Stimulated activated CD8-positive, alpha-beta memory T cell treated with anti-CD3 and anti-CD28 coated beads, Interleukin-4, amount 100 ng/mL, for 4 hours (primary cell): ENCODE data around the gene CNPY4.
"Not testable (repeated sequence)": the region's sequence is repeated elsewhere in the genome, so short reads cannot be mapped to it uniquely, and the experiment has no call there.

Experiments
- DNase-seq, 2 donors: peaks; one replicate each; pipeline ENCODE4 v3.0.0-alpha.2; 2020; ENCODE audit warnings: low read depth in 2 of 2, low spot score in 1 of 2

Gene CNPY4

GRCh38 chr7:100118388-100119071, 904 bp upstream of the CNPY4 start:
- DNase-seq = no peak

- no peak for DNase-seq
Measured at GRCh38 chr7:100119970-100120732, 717 bp downstream of the CNPY4 start.

DNA sequence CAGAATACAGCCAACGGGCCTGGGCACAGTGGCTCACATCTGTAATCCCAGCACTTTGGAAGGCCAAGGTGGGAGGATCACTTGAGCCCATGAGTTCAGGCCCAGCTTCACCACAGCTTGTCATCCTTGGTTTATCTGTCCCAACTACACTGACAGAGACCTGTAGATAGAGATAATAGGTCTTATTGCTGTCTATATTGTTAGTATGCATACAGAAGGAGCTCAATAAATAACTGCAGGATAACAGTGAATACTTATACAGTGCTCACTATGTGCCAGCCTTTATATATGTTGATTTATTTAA, 1.3 kb downstream of the CNPY4 start:
- no peak for DNase-seq

DNA sequence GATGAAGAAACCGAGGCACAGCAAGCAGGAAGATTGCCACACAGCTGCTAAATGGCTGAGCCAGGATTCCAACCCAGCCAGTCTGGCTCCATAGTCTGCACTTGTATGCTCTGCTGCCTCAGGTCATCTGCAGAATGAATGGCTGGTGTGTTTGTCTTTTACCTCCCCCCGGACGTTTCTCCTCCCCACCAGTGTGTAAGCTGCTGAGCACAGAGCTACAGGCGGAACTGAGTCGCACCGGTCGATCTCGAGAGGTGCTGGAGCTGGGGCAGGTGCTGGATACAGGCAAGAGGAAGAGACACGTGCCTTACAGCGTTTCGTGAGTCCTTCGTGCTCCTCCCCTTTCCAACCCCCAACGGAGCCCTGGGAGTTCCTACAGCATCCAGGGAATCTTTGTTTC, 2.6 kb downstream of the CNPY4 start:
- DNase-seq = no peak

GRCh38 chr7:100122568-100122967, 3.1 kb downstream of the CNPY4 start:
- DNase-seq = no peak

- no peak for DNase-seq
Measured at GRCh38 chr7:100124301-100125230, 5.1 kb downstream of the CNPY4 start.

- DNase-seq = no peak
Measured at GRCh38 chr7:100126239-100126930, 7.0 kb downstream of the CNPY4 start.

DNA sequence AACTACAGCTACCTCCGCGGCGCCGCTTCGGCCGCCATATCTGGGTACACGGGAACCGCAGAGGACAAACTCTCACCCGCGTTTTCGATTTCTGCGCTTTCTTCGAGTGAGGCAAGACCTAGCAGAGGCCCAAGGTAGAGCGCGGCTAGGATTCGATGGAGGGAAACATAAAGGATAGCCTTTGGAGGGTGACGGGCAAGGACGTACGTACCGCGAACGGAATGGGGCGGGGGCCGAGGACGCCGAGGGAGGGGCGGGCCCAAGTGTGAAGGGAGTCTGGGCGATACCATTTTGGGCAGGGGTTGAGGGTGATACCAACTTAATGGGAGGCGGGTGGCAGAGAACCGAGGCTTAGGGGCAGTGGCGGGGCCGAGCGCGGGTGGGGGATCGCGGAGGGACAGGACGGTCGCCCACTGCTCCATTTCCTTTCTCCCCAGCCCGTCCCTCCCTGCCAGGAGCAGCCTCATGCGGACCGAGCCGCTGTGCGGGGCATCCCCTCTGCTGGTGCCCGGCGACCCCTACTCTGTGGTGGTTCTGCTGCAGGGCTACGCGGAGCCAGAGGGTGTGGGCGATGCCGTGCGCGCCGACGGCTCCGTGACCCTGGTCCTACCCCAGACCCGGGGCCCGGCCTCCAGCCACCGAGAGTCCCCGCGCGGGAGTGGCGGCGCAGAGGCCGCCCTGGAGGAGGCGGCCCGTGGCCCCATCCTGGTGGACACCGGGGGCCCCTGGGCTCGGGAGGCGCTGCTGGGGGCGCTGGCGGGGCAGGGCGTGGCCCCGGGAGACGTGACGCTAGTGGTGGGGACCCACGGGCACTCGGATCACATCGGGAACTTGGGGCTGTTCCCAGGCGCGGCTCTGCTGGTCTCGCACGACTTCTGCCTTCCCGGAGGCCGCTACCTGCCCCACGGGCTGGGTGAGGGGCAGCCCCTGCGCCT, 7.8 kb downstream of the CNPY4 start, which contains the start of gene MBLAC1:
Gene MBLAC1 (plus strand): TSS at position 37 of the 935 bp plus-strand sequence. CDS start 429 bp downstream, at position 466.
- peak; percentile 81 to 87 for DNase-seq

DNA sequence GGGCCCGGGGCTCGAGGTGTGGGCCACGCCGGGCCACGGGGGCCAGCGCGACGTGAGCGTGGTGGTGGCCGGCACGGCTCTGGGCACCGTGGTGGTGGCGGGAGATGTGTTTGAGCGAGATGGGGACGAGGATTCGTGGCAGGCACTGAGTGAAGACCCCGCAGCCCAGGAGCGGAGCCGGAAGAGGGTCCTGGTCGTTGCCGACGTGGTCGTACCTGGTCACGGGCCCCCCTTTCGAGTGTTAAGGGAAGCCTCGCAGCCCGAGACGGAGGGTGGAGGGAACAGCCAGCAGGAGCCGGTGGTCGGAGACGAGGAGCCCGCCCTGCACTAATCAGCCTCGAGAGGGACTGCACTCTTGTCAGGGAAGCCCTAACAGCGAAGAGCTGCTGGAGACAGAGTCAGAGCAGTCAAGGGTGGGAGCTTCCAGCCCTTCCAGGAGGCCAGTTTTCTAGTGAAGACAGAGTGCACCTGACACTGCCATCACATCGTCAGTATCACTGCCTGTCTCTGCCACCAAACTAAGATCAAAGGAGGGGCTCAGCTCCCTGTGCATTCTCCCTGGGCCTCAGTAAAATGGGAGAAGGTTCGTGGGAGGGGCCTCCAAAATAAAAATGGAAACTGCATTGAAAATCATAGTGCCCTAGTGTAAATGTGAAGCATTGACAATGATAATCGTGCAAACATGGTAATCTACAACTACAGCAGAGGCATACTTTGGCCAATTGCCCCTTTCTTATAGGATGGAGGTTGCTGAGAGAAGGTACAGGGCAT, 8.6 kb downstream of the CNPY4 start:
- DNase-seq = no peak

GRCh38 chr7:100128637-100128963, 9.2 kb downstream of the CNPY4 start:
- no peak for DNase-seq

DNA sequence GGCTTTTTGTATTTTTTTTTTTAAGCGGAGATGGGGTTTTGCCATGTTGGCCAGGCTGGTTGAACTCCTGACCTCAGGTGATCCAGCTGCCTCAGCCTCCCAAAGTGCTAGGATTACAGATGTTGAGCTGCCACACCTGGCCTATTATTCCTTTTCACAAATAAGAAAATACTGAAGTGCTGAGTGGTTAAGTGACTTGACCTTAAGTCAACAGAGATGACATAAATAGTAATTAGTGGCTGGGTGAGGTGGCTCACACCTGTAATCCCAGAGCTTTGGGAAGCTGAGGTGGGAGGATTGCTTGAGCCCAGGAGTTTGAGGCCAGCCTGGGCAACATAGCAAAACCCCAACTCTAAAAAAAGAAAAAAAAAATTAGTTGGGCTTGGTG, 10.8 kb downstream of the CNPY4 start:
- not testable (repeated sequence) for DNase-seq

DNA sequence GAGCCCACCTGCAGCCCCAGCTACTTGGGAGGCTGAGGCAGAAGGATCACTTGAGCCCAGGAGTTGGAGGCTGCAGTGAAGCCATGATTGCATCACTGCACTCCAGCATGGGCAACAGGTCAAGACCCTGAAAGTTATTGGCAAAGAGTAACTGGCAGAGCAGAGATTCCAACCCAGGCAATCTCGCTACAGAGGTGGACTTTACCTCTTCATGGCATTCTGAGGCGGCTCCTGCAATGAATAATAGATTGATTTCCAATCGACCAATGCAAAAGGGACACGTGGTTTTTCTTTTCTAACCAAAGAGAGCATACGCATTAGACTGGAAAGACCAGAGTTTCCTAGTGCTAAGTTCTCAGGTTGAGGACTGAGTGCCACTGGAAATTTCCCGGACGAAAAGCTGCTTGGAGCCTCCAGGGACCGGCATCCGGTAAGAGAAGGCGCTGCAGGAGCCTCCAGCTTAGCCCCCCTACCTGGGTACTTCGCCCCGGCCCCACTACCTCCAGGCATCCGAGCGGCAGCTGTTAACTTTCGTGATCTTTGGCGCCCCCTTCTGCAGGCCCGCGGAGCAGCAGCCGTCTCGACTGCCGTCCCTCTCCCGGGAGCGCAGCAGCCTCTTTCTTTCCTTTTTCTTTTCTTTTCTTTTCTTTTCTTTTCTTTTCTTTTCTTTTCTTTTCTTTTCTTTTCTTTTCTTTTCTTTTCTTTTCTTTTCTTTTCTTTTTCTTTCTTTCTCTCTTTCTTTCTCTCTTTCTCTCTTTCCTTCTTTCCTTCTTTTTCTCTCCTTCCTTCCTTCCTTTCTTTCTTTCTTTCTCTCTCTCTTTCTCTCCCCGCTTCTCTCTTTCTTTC, 11.4 kb downstream of the CNPY4 start:
- DNase-seq = peak; percentile 59 to 69

DNA sequence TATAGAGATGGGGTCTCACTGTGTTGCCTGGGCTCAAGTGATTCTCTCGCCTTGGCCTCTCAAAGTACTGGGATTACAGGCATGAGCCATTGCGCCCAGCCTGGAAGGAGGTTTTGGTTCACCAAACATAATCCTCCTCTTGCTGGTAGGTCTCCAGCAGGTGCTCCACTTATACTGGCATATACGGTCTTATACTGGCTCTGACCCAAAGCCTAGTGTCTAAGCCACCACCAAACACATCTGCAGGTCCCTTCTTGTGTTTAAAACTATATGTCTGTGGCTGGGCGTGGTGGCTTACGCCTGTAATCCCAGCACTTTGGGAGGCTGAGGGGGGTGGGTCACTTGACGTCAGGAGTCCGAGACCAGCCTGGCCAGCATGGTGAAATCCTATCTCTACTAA, 12.7 kb downstream of the CNPY4 start:
- no peak for DNase-seq

DNA sequence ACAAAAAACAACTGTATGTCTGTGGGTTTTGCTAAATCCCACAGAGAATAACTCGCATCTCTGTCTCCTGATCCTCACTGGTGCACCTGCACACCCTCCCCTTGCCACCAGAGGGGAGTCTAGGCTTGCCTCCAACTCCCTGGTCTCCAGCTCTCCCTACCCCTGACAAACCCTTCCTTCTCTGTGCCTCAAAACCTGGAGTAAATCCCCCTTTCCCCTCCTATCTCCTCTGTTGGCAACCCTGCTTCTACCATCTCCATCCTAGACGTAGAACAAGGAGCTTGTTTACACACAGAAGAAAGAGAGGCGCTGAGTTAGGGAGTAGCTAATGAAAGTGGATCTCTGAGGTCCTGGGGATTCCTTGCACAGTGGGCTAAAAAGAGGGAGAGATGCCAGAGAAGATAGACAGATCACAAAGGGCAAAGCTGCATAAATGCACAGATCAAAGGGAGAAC, 13.3 kb downstream of the CNPY4 start:
- peak in 1 of 2 donors; percentile 36 for DNase-seq

- DNase-seq = no peak
Measured at GRCh38 chr7:100137851-100138760, 18.7 kb downstream of the CNPY4 start.

DNA sequence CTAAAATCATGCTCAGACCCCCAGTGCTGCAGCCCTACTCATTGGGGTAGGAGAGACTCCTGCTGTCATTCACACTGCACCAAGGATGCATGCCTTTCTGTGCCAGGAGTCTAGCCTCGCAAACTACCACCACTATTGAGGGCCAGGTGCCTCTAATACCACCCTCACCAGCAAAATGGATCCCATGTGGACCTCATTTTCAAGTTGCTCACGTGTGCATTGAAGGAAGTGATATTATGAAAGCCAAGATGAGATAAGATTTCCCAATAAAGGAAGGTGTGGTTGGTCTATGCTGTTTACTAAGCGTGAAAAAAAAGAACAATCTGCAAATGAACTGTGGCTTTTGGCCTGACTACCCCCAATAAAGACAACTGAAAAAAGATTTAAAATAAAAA, 22.1 kb downstream of the CNPY4 start:
- DNase-seq = no peak

DNA sequence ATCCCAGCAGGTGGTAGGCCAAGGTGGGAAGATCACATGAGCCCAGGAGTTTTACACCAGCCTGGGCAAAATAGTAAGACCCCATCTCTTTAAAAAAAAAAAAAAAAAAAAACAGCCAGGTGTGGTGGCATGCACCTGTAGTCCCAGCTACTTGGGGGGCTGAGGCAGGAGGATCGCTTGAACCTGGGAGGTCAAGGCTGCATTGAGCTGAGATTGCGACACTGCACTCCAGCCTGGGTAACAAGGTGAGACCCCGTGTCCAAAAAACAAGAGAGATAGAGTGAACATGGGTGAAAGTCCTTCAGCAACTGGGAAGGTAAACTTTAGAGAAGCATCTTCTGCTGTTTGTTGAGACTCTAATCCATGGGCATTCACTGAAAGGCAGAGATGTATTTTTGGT, 23.0 kb downstream of the CNPY4 start:
- DNase-seq = no peak
